Neural cell (in vitro differentiated cells): ENCODE results near the gene ITGB5. TPM values are rescaled to one million over a fixed set of nuclear protein-coding genes. Genes with fewer than 3 reads are reported as not detected.

Source experiments
- H2AFZ ChIP-seq: fragments of 200-600, 300-800 bp; sonication (generic), shearing (Covaris generic); 2 replicates; pipeline ENCODE4 v1.6.0; 2014; ENCODE audit warnings: low read depth, mild to moderate bottlenecking, antibody characterized with exemption, low read length, moderate library complexity
- H3F3A ChIP-seq: fragments of 200-600 bp; shearing (Covaris generic); 2 replicates; pipeline ENCODE4 v1.6.1; 2016; ENCODE audit warnings: mild to moderate bottlenecking, moderate library complexity, mixed read lengths, antibody characterized with exemption, low read length; ENCODE audit not compliant: insufficient read depth, poor library complexity, severe bottlenecking
- H3K27ac ChIP-seq: fragments of 200-600, 300-800 bp; sonication (generic), shearing (Covaris generic); 2 replicates; pipeline ENCODE4 v1.5.1; 2014; ENCODE audit warnings: mild to moderate bottlenecking, low read length, moderate library complexity
- H3K27me3 ChIP-seq: fragments of 300-800, 200-600 bp; sonication (generic), shearing (Covaris generic); 2 replicates; pipeline ENCODE4 v1.6.0; 2014; ENCODE audit warnings: mild to moderate bottlenecking, low read depth, low read length, moderate library complexity; ENCODE audit not compliant: insufficient read depth
- H3K36me3 ChIP-seq: fragments of 300-800, 200-600 bp; sonication (generic), shearing (Covaris generic); 2 replicates; pipeline ENCODE4 v1.5.1; 2014; ENCODE audit warnings: mild to moderate bottlenecking, antibody characterized with exemption, low read length, moderate library complexity; ENCODE audit not compliant: insufficient read depth
- H3K4me2 ChIP-seq: fragments of 300-800, 200-600 bp; sonication (generic), shearing (Covaris generic); 2 replicates; pipeline ENCODE4 v1.6.0; 2014; ENCODE audit warnings: mild to moderate bottlenecking, low read length
- H3K4me3 ChIP-seq: fragments of 300-800, 200-600 bp; sonication (generic), shearing (Covaris generic); 2 replicates; pipeline ENCODE4 v1.5.1; 2014; ENCODE audit warnings: mild to moderate bottlenecking, low read length, moderate library complexity
- H3K79me2 ChIP-seq: fragments of 200-600 bp; shearing (Covaris generic); replicated peaks from 2 replicates; pipeline ENCODE4 v1.6.0; 2014; ENCODE audit warnings: mild to moderate bottlenecking, low read length, moderate library complexity; ENCODE audit not compliant: insufficient read depth
- H3K9ac ChIP-seq: fragments of 300-800, 200-600 bp; sonication (generic), shearing (Covaris generic); 2 replicates; pipeline ENCODE4 v1.6.1; 2016; ENCODE audit warnings: mild to moderate bottlenecking, low read length, mixed read lengths
- H3K9me2 ChIP-seq: fragments of 200-600 bp; shearing (Covaris generic); 2 replicates; pipeline ENCODE4 v1.6.1; 2016; ENCODE audit warnings: mild to moderate bottlenecking, low read length, mixed read lengths; ENCODE audit not compliant: insufficient read depth
- H3K9me3 ChIP-seq: fragments of 200-600, 300-800 bp; sonication (generic), shearing (Covaris generic); 2 replicates; pipeline ENCODE4 v1.6.1; 2016; ENCODE audit warnings: mild to moderate bottlenecking, mixed run types, low read length, moderate library complexity, mixed read lengths
- H4K20me1 ChIP-seq: fragments of 200-600 bp; shearing (Covaris generic); 2 replicates; pipeline ENCODE4 v1.6.1; 2016; ENCODE audit warnings: mild to moderate bottlenecking, mixed run types; ENCODE audit not compliant: insufficient read depth
- CTCF ChIP-seq: fragments of 450-650 bp; IDR thresholded peaks from 2 replicates; pipeline ENCODE4 v1.5.1; 2014; ENCODE audit warnings: antibody characterized with exemption, mild to moderate bottlenecking, moderate library complexity; ENCODE audit not compliant: poor library complexity, severe bottlenecking
- EP300 ChIP-seq: fragments of 450-650 bp; conservative IDR thresholded peaks from 2 replicates; pipeline ENCODE4 v1.6.1; 2014; ENCODE audit warnings: antibody characterized with exemption, mild to moderate bottlenecking, moderate library complexity; ENCODE audit not compliant: poor library complexity, severe bottlenecking
- EZH2 ChIP-seq: fragments of 200-600, 300-800 bp; shearing (Covaris generic), sonication (generic); IDR thresholded peaks from 2 replicates; pipeline ENCODE4 v1.6.1; 2014; ENCODE audit warnings: antibody characterized with exemption, low read length, borderline replicate concordance, mild to moderate bottlenecking; ENCODE audit not compliant: insufficient read depth, poor library complexity, severe bottlenecking
- MXI1 ChIP-seq: fragments of 450-650 bp; conservative IDR thresholded peaks from 2 replicates; pipeline ENCODE4 v1.6.1; 2014; ENCODE audit warnings: antibody characterized with exemption, mild to moderate bottlenecking; ENCODE audit not compliant: poor library complexity, severe bottlenecking
- POLR2AphosphoS5 ChIP-seq: IDR thresholded peaks from 2 replicates; pipeline ENCODE4 v1.6.1; 2012
- RAD21 ChIP-seq: fragments of 450-650 bp; conservative IDR thresholded peaks from 2 replicates; pipeline ENCODE4 v1.6.1; 2014; ENCODE audit warnings: antibody characterized with exemption, mild to moderate bottlenecking, moderate library complexity
- REST ChIP-seq: IDR thresholded peaks from 2 replicates; pipeline ENCODE4 v1.6.1; 2012; ENCODE audit warnings: borderline replicate concordance
- SMC3 ChIP-seq: fragments of 450-650 bp; conservative IDR thresholded peaks from 2 replicates; pipeline ENCODE4 v1.6.1; 2014; ENCODE audit warnings: antibody characterized with exemption, mild to moderate bottlenecking, moderate library complexity; ENCODE audit not compliant: poor library complexity
- TAF1 ChIP-seq: IDR thresholded peaks from 2 replicates; pipeline ENCODE4 v1.6.1; 2012; ENCODE audit warnings: low read depth
- polyA plus RNA-seq: library from polyadenylated mRNA; depleted of rRNA; stranded (reverse); fragments of >200 nt; gene quantifications from 2 replicates; pipeline ENCODE4 v1.2.3, GENCODE V29; 2014

The ITGB5 gene
- polyA plus RNA-seq, 1 donor from 2014 or later: 1.2 TPM

- Histone ChIP-seq H3K9me2 (no peaks in the 10 kb centered on the region), H3K36me3 (no peaks in the 10 kb centered on the region), H3K27me3 (no peaks in the 10 kb centered on the region), H2AFZ (no peak overlapping the region), H3K9me3 (no peaks in the 10 kb centered on the region), H3K9ac (no peak overlapping the region), H3K4me2 (no peak overlapping the region), H3K27ac (no peak overlapping the region), H3K79me2 (no peaks in the 10 kb centered on the region), H3K4me3 (no peak overlapping the region), H3F3A (no peaks in the 10 kb centered on the region), H4K20me1 (no peaks in the 10 kb centered on the region)
- TF ChIP-seq RAD21: no peak
- TF ChIP-seq POLR2AphosphoS5: no peak
- no peak for TF ChIP-seq CTCF
- TF ChIP-seq TAF1: no peak
- no peak for TF ChIP-seq REST
- TF ChIP-seq SMC3: no peak
- no peak for TF ChIP-seq EZH2
- TF ChIP-seq EP300: no peak
These were observed 106.8 kb downstream of the ITGB5 start for GRCh38 chr3:124780356-124780755.

- Histone ChIP-seq H3K79me2 (no peaks in the 10 kb centered on the region), H3K27me3 (no peaks in the 10 kb centered on the region), H3K4me3 (no peak overlapping the region), H3K9me2 (no peaks in the 10 kb centered on the region), H3K36me3 (no peaks in the 10 kb centered on the region), H3F3A (no peaks in the 10 kb centered on the region), H3K27ac (no peak overlapping the region), H3K4me2 (no peak overlapping the region), H2AFZ (no peak overlapping the region), H3K9ac (no peak overlapping the region), H4K20me1 (no peaks in the 10 kb centered on the region), H3K9me3 (no peaks in the 10 kb centered on the region)
- no peak for TF ChIP-seq EP300
- no peak for TF ChIP-seq EZH2
- no peak for TF ChIP-seq MXI1
- TF ChIP-seq CTCF: no peak
- TF ChIP-seq TAF1: no peak
- no peak for TF ChIP-seq RAD21
- no peak for TF ChIP-seq REST
- TF ChIP-seq SMC3: no peak
- no peak for TF ChIP-seq POLR2AphosphoS5
These were observed 107.4 kb downstream of the ITGB5 start for GRCh38 chr3:124779751-124780191.
